PC-3 (cell line): Measurements from ENCODE around the gene TBCCD1.
A peak's percentile ranks its signal among the peaks of the same experiment; 100 is the strongest.

ENCODE experiments used
- EZH2 ChIP-seq: fragments of 300-600 bp; sonication (generic); IDR thresholded peaks from one replicate; pipeline ENCODE4 v1.6.1; 2017; ENCODE audit warnings: antibody characterized with exemption, mild to moderate bottlenecking, low read length; ENCODE audit not compliant: unreplicated experiment
- EZH2phosphoT487 ChIP-seq: fragments of 300-600 bp; sonication (generic); IDR thresholded peaks from 2 replicates; pipeline ENCODE4 v1.6.1; 2018; ENCODE audit warnings: mild to moderate bottlenecking, antibody characterized with exemption, low read length, borderline replicate concordance
- TF ChIP-seq, protein P1 (sequence below): fragments of 300-600 bp; sonication (generic); conservative IDR thresholded peaks from 2 replicates; pipeline ENCODE4 v1.5.1; 2017; ENCODE audit warnings: antibody characterized with exemption, low read depth, mild to moderate bottlenecking, low read length

DNA sequence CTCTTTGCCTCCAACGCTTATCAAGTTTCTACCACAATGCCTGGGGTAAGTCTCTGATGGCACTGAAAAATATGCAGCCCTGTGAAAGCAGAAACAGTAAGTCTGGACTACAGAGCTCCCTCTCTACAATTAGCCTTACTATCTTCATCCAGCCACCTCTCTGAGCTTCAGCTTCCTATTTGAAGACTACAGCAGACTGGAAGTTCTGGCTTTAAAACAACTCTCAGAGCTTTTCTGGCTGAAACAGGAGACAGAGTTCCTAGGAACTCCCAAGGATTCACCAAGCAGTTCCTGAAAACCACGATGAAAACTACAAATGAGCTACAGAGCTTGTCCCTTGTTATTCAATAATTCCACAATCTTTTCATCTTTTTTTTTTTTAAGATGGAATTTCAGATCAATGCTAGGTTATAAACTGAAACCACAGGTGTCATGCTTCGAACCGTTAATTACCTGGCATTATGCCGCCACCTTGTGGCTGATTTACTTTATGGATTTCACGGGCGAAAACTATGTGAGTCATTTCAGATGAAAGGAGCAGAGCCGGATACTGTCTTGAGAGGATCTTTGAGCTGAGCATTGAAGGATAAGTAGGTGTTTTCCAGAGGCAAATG lies 26.8 kb downstream of the TBCCD1 start:
- TF ChIP-seq, protein P1, sequence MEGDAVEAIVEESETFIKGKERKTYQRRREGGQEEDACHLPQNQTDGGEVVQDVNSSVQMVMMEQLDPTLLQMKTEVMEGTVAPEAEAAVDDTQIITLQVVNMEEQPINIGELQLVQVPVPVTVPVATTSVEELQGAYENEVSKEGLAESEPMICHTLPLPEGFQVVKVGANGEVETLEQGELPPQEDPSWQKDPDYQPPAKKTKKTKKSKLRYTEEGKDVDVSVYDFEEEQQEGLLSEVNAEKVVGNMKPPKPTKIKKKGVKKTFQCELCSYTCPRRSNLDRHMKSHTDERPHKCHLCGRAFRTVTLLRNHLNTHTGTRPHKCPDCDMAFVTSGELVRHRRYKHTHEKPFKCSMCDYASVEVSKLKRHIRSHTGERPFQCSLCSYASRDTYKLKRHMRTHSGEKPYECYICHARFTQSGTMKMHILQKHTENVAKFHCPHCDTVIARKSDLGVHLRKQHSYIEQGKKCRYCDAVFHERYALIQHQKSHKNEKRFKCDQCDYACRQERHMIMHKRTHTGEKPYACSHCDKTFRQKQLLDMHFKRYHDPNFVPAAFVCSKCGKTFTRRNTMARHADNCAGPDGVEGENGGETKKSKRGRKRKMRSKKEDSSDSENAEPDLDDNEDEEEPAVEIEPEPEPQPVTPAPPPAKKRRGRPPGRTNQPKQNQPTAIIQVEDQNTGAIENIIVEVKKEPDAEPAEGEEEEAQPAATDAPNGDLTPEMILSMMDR: peak; percentile 95
- TF ChIP-seq EZH2phosphoT487 (no peak), EZH2 (no peak)
